Transverse colon (tissue), 3 donors: ENCODE results near the gene HPGDS.
"Not testable (repeated sequence)": the region's sequence is repeated elsewhere in the genome, so short reads cannot be mapped to it uniquely, and the experiment has no call there.

Experiments
- EP300 ChIP-seq: sonication (generic); formaldehyde crosslinking; IDR thresholded peaks from one replicate; pipeline ENCODE4 v1.6.1; 2017; ENCODE audit warnings: antibody characterized with exemption, low read depth
- TF ChIP-seq, protein P1 (sequence below), 5 experiments: fragments of 200-600 bp in 3 of 5; fragments of 450-650 bp in 2 of 5; sonication (generic) in 3 of 5; IDR thresholded peaks; 1 replicate in 2 of 5; 2 replicates in 3 of 5; pipeline ENCODE4 v1.5.1; 2016 to 2017; ENCODE audit warnings: antibody characterized with exemption in 5 of 5, inconsistent platforms in 3 of 5, mild to moderate bottlenecking in 2 of 5, moderate library complexity in 1 of 5

DNA sequence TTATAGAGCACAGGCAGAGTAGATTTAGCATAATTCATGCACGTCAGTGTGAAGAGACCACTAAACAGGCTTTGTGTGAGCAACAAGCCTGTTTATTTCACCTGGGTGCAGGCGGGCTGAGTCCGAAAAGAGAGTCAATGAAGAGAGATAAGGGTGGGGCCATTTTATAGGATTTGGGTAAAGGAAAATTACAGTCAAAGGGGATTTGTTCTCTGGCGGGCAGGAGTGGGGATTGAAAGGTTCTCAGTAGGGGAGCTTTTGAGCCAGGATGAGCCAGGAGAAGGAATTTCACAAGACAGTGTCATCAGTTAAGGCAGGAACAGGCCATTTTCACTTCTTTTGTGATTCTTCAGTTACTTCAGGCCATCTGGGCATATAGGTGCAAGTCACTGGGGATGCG lies 40.3 kb upstream of the HPGDS start:
- TF ChIP-seq, protein P1, sequence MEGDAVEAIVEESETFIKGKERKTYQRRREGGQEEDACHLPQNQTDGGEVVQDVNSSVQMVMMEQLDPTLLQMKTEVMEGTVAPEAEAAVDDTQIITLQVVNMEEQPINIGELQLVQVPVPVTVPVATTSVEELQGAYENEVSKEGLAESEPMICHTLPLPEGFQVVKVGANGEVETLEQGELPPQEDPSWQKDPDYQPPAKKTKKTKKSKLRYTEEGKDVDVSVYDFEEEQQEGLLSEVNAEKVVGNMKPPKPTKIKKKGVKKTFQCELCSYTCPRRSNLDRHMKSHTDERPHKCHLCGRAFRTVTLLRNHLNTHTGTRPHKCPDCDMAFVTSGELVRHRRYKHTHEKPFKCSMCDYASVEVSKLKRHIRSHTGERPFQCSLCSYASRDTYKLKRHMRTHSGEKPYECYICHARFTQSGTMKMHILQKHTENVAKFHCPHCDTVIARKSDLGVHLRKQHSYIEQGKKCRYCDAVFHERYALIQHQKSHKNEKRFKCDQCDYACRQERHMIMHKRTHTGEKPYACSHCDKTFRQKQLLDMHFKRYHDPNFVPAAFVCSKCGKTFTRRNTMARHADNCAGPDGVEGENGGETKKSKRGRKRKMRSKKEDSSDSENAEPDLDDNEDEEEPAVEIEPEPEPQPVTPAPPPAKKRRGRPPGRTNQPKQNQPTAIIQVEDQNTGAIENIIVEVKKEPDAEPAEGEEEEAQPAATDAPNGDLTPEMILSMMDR (IDR thresholded peaks at IDR 0.05) = not testable (repeated sequence)
- not testable (repeated sequence) for TF ChIP-seq EP300
